ENCODE results near the gene DGKG.

The DGKG gene

GRCh38 chr3:186182850-186183249 is 179.2 kb downstream of the DGKG start:
- Histone ChIP-seq H3K4me1 (ENCODE audit: insufficient read depth, low read length) (no peaks in the 10 kb centered on the region), H3K4me3 (ENCODE audit: low read length) (no peak overlapping the region), H3K27me3 (ENCODE audit: insufficient read depth, low read length) (peaks cover 22% of the 10 kb centered on the region; the same call in 1 of the 2 replicates), H3K9ac (ENCODE audit: low read depth, low read length) (no peak overlapping the region), H3K27ac (ENCODE audit: low read depth, low read length) (no peak overlapping the region), H3K36me3 (ENCODE audit: insufficient read depth, low read length) (no peaks in the 10 kb centered on the region), H3K9me3 (ENCODE audit: insufficient read depth, low read depth, low read length) (no peaks in the 10 kb centered on the region)
- WGBS: 89% methylated on average over 6 of the region's 6 CpGs

GRCh38 chr3:186181901-186182300 is 180.1 kb downstream of the DGKG start:
- Histone ChIP-seq H3K27ac (ENCODE audit: low read depth, low read length) (no peak overlapping the region), H3K36me3 (ENCODE audit: insufficient read depth, low read length) (no peaks in the 10 kb centered on the region), H3K9ac (ENCODE audit: low read depth, low read length) (no peak overlapping the region), H3K27me3 (ENCODE audit: insufficient read depth, low read length) (peaks cover 12% of the 10 kb centered on the region; the same call in 1 of the 2 replicates), H3K4me1 (ENCODE audit: insufficient read depth, low read length) (no peaks in the 10 kb centered on the region), H3K9me3 (ENCODE audit: insufficient read depth, low read depth, low read length) (no peaks in the 10 kb centered on the region), H3K4me3 (ENCODE audit: low read length) (no peak overlapping the region)
- WGBS: 93% methylated on average over 2 of the region's 2 CpGs

- Histone ChIP-seq H3K4me1 (ENCODE audit: insufficient read depth, low read length) (no peaks in the 10 kb centered on the region), H3K4me3 (ENCODE audit: low read length) (no peak overlapping the region), H3K36me3 (ENCODE audit: insufficient read depth, low read length) (no peaks in the 10 kb centered on the region), H3K9me3 (ENCODE audit: insufficient read depth, low read depth, low read length) (no peaks in the 10 kb centered on the region), H3K27ac (ENCODE audit: low read depth, low read length) (no peak overlapping the region), H3K27me3 (ENCODE audit: insufficient read depth, low read length) (peaks cover 6% of the 10 kb centered on the region; the same call in 1 of the 2 replicates), H3K9ac (ENCODE audit: low read depth, low read length) (no peak overlapping the region)
- 80% methylated on average over 6 of the region's 6 CpGs for WGBS
These were observed 181.0 kb downstream of the DGKG start for GRCh38 chr3:186180891-186181481.

- no peaks in the 10 kb centered on the region for H3K4me1 ChIP-seq (ENCODE audit: insufficient read depth, low read length)
- WGBS: 89% methylated on average over 5 of the region's 5 CpGs
- H3K27me3 ChIP-seq (ENCODE audit: insufficient read depth, low read length): peaks cover under 1% of the 10 kb centered on the region; the same call in 1 of the 2 replicates
- no peaks in the 10 kb centered on the region for H3K36me3 ChIP-seq (ENCODE audit: insufficient read depth, low read length)
- no peak overlapping the region for H3K4me3 ChIP-seq (ENCODE audit: low read length)
- no peak overlapping the region for H3K27ac ChIP-seq (ENCODE audit: low read depth, low read length)
- H3K9me3 ChIP-seq (ENCODE audit: insufficient read depth, low read depth, low read length): no peaks in the 10 kb centered on the region
- no peak overlapping the region for H3K9ac ChIP-seq (ENCODE audit: low read depth, low read length)
These were observed 181.9 kb downstream of the DGKG start for GRCh38 chr3:186180151-186180550.

- WGBS: 85% methylated on average over 4 of the region's 4 CpGs
- Histone ChIP-seq H3K36me3 (ENCODE audit: insufficient read depth, low read length) (no peaks in the 10 kb centered on the region), H3K4me1 (ENCODE audit: insufficient read depth, low read length) (no peaks in the 10 kb centered on the region), H3K4me3 (ENCODE audit: low read length) (no peak overlapping the region), H3K27me3 (ENCODE audit: insufficient read depth, low read length) (no peaks in the 10 kb centered on the region), H3K9me3 (ENCODE audit: insufficient read depth, low read depth, low read length) (no peaks in the 10 kb centered on the region), H3K27ac (ENCODE audit: low read depth, low read length) (no peak overlapping the region), H3K9ac (ENCODE audit: low read depth, low read length) (no peak overlapping the region)
These were observed 183.6 kb downstream of the DGKG start for GRCh38 chr3:186178412-186178811.

- 91% methylated on average over 6 of the region's 6 CpGs for WGBS
- Histone ChIP-seq H3K27ac (ENCODE audit: low read depth, low read length) (no peak overlapping the region), H3K9ac (ENCODE audit: low read depth, low read length) (no peak overlapping the region), H3K9me3 (ENCODE audit: insufficient read depth, low read depth, low read length) (no peaks in the 10 kb centered on the region), H3K4me3 (ENCODE audit: low read length) (no peak overlapping the region), H3K36me3 (ENCODE audit: insufficient read depth, low read length) (no peaks in the 10 kb centered on the region), H3K4me1 (ENCODE audit: insufficient read depth, low read length) (no peaks in the 10 kb centered on the region), H3K27me3 (ENCODE audit: insufficient read depth, low read length) (no peaks in the 10 kb centered on the region)
These were observed 185.6 kb downstream of the DGKG start for GRCh38 chr3:186176373-186176990.

- Histone ChIP-seq H3K9me3 (ENCODE audit: insufficient read depth, low read depth, low read length) (no peaks in the 10 kb centered on the region), H3K27ac (ENCODE audit: low read depth, low read length) (no peak overlapping the region), H3K27me3 (ENCODE audit: insufficient read depth, low read length) (no peaks in the 10 kb centered on the region), H3K4me1 (ENCODE audit: insufficient read depth, low read length) (no peaks in the 10 kb centered on the region), H3K36me3 (ENCODE audit: insufficient read depth, low read length) (no peaks in the 10 kb centered on the region), H3K4me3 (ENCODE audit: low read length) (no peak overlapping the region), H3K9ac (ENCODE audit: low read depth, low read length) (no peak overlapping the region)
- 94% methylated on average over 9 of the region's 9 CpGs for WGBS
These were observed 188.7 kb downstream of the DGKG start for GRCh38 chr3:186173224-186173815.

GRCh38 chr3:186172353-186172752 is 189.7 kb downstream of the DGKG start:
- H3K9me3 ChIP-seq (ENCODE audit: insufficient read depth, low read depth, low read length): no peaks in the 10 kb centered on the region
- H3K27ac ChIP-seq (ENCODE audit: low read depth, low read length): no peak overlapping the region
- no peaks in the 10 kb centered on the region for H3K4me1 ChIP-seq (ENCODE audit: insufficient read depth, low read length)
- no peaks in the 10 kb centered on the region for H3K36me3 ChIP-seq (ENCODE audit: insufficient read depth, low read length)
- 0 out of 2 replicates have a peak, but pooled peaks cover 5% of the 10 kb centered on the region for H3K27me3 ChIP-seq (ENCODE audit: insufficient read depth, low read length)
- WGBS: 88% methylated on average over 1 of the region's 2 CpGs
- no peak overlapping the region for H3K4me3 ChIP-seq (ENCODE audit: low read length)
- no peak overlapping the region for H3K9ac ChIP-seq (ENCODE audit: low read depth, low read length)

GRCh38 chr3:186171521-186171920 is 190.5 kb downstream of the DGKG start:
- no peak overlapping the region for H3K27ac ChIP-seq (ENCODE audit: low read depth, low read length)
- H3K4me3 ChIP-seq (ENCODE audit: low read length): no peak overlapping the region
- 96% methylated on average over 2 of the region's 2 CpGs for WGBS
- H3K27me3 ChIP-seq (ENCODE audit: insufficient read depth, low read length): peaks cover 8% of the 10 kb centered on the region; the same call in 1 of the 2 replicates
- H3K9ac ChIP-seq (ENCODE audit: low read depth, low read length): no peak overlapping the region
- no peaks in the 10 kb centered on the region for H3K4me1 ChIP-seq (ENCODE audit: insufficient read depth, low read length)
- H3K9me3 ChIP-seq (ENCODE audit: insufficient read depth, low read depth, low read length): no peaks in the 10 kb centered on the region
- H3K36me3 ChIP-seq (ENCODE audit: insufficient read depth, low read length): no peaks in the 10 kb centered on the region

- H3K9me3 ChIP-seq (ENCODE audit: insufficient read depth, low read depth, low read length): no peaks in the 10 kb centered on the region
- H3K27me3 ChIP-seq (ENCODE audit: insufficient read depth, low read length): peaks cover 8% of the 10 kb centered on the region; the same call in 1 of the 2 replicates
- 69% methylated on average over 2 of the region's 2 CpGs for WGBS
- H3K27ac ChIP-seq (ENCODE audit: low read depth, low read length): no peak overlapping the region
- no peaks in the 10 kb centered on the region for H3K4me1 ChIP-seq (ENCODE audit: insufficient read depth, low read length)
- no peak overlapping the region for H3K9ac ChIP-seq (ENCODE audit: low read depth, low read length)
- H3K36me3 ChIP-seq (ENCODE audit: insufficient read depth, low read length): no peaks in the 10 kb centered on the region
- H3K4me3 ChIP-seq (ENCODE audit: low read length): no peak overlapping the region
These were observed 191.5 kb downstream of the DGKG start for GRCh38 chr3:186170516-186170915.

- H3K36me3 ChIP-seq (ENCODE audit: insufficient read depth, low read length): no peaks in the 10 kb centered on the region
- 97% methylated on average over 1 of the region's 2 CpGs for WGBS
- no peak overlapping the region for H3K27ac ChIP-seq (ENCODE audit: low read depth, low read length)
- no peaks in the 10 kb centered on the region for H3K9me3 ChIP-seq (ENCODE audit: insufficient read depth, low read depth, low read length)
- H3K27me3 ChIP-seq (ENCODE audit: insufficient read depth, low read length): peaks cover 8% of the 10 kb centered on the region; the same call in 1 of the 2 replicates
- no peak overlapping the region for H3K4me3 ChIP-seq (ENCODE audit: low read length)
- H3K4me1 ChIP-seq (ENCODE audit: insufficient read depth, low read length): no peaks in the 10 kb centered on the region
- no peak overlapping the region for H3K9ac ChIP-seq (ENCODE audit: low read depth, low read length)
These were observed 192.7 kb downstream of the DGKG start for GRCh38 chr3:186169379-186169778.

Measured in HUES64 (cell line).